ENCODE data around the gene TRIM63.
"Not testable (repeated sequence)": the region's sequence is repeated elsewhere in the genome, so short reads cannot be mapped to it uniquely, and the experiment has no call there.

Gene TRIM63

DNA sequence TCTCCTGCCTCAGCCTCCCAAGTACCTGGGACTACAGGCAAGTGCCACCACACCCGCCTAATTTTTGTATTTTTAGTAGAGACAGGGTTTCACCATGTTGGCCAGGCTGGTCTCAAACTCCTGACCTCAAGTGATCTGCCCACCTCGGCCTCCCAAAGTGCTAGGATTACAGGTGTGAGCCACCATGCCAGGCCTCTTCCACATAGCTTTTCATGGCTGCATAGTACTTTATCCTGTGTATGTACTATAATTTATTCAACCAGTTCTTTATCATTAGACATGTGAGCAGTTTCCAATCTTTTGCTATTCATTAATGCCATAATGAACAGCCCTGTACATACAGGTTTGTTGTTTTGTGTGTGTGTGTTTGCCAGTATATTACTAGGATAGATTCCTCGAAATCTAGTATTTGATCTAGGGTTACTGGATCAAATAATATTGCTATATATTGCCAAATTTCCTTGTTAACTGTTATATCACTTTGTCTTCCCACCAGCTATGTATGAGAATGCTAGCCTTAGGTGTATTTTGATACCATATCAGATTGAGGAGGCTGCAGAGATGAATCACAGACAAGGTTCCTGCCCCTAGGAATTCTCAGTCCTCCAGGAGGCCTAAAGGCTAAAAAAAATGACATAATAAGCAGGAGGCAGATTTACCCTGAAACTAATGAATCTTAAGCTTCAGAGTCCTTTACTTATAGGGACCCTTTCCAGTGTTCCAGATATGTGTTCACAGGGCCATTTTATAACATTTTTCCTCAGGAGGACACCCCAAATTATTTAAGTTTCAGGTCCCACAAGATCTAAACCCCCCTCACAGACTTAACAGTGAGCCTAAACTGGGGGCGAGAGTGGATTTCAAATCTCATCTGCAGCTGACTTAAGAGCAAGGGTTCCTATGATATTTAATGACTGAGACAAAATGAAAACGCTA lies 42.1 kb upstream of the TRIM63 start:
- no peak for DNase-seq (ENCODE audit: low read depth)
- TF ChIP-seq CTCF (conservative IDR thresholded peaks at IDR 0.05; ENCODE audit: low read depth, low read length): no peak
- no peak overlapping the region for H3K4me3 ChIP-seq (ENCODE audit: low read depth, low read length)

DNA sequence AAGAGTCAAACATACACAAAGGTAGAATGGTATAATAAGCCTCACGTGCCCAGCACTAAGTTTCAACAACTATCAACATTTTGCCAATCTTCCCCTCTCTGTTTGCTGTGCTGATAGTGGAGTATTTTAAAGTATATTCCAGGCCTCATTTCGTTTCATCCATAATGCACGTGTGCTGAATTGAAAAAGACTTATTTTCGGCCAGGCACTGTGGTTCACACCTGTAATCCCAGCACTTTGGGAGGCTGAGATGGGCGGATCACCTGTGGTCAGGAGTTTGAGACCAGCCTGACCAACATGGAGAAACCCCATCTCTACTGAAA lies 37.8 kb upstream of the TRIM63 start:
- DNase-seq (ENCODE audit: low read depth); H3K4me3 ChIP-seq (ENCODE audit: low read depth, low read length): not testable (repeated sequence)

DNA sequence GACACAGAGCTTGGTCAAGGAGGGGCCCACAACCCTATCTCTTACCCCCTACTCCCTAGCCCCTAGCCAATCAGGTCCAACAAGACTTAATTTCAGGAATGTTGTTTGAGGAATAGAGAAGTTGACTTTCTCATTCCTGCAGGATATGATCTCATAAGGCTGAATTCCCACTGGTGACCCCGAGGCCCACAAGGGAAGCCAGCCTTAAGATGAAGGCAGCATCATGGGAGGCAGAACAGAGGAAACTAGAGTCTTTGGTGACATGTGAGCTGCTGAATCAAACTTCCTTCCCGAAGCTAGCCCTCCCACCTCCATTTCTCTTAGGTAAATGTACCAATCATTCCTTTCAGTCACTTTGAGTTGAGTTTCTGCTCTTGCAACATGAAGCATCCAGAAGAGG lies 35.1 kb upstream of the TRIM63 start:
- no peak for TF ChIP-seq CTCF (conservative IDR thresholded peaks at IDR 0.05; ENCODE audit: low read depth, low read length)
- no peak overlapping the region for H3K4me3 ChIP-seq (ENCODE audit: low read depth, low read length)
- no peak for DNase-seq (ENCODE audit: low read depth)

- no peak for TF ChIP-seq CTCF (conservative IDR thresholded peaks at IDR 0.05; ENCODE audit: low read depth, low read length)
- no peak for DNase-seq (ENCODE audit: low read depth)
- H3K4me3 ChIP-seq (ENCODE audit: low read depth, low read length): no peak overlapping the region
Measured at GRCh38 chr1:26102119-26102518, 34.7 kb upstream of the TRIM63 start.

GRCh38 chr1:26100204-26100603 lies 32.8 kb upstream of the TRIM63 start:
- not testable (repeated sequence) for DNase-seq (ENCODE audit: low read depth); H3K4me3 ChIP-seq (ENCODE audit: low read depth, low read length)

DNA sequence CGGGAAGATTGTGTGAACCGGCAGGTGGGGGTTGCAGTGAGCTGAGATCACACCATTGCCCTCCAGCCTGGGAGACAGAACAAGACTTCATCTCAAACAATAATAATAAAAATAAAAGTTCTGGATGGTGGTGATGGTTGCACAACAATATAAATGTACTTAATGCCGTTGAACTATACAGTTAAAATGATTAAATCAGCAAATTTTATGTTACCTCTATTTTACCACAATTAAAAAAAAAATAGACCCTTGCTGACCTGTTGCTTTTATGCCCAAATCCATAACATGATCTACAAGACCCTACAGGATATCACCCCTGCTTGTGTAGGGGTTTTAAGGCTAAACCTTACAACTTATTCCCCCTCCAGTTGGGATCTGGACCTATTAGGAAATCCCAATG lies 32.4 kb upstream of the TRIM63 start:
- TF ChIP-seq CTCF (conservative IDR thresholded peaks at IDR 0.05; ENCODE audit: low read depth, low read length): no peak
- no peak for DNase-seq (ENCODE audit: low read depth)
- H3K4me3 ChIP-seq (ENCODE audit: low read depth, low read length): no peak overlapping the region

DNA sequence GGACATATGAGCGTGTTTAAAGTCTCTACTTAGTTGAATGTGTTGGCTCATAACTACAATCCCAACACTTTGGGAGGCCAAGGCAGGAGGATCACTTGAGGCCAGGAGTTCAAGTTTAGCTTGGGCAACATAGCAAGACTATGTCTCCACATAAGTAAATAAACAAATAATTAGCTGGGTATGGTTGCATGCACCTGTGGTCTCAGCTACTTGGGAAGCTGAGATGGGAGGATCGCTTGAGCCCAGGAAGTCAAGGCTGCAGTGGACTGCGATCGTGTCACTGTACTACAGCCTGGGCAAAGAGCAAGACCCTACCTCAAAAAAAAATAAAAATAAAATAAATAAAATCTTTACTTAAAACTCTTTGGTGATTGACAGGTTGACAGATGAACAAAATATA lies 31.2 kb upstream of the TRIM63 start:
- H3K4me3 ChIP-seq (ENCODE audit: low read depth, low read length): no peak overlapping the region
- TF ChIP-seq CTCF (conservative IDR thresholded peaks at IDR 0.05; ENCODE audit: low read depth, low read length): no peak
- DNase-seq (ENCODE audit: low read depth): no peak

- DNase-seq (ENCODE audit: low read depth): peak; percentile 58
- no peak overlapping the region for H3K4me3 ChIP-seq (ENCODE audit: low read depth, low read length)
- no peak for TF ChIP-seq CTCF (conservative IDR thresholded peaks at IDR 0.05; ENCODE audit: low read depth, low read length)
Measured at GRCh38 chr1:26097696-26098095, 30.3 kb upstream of the TRIM63 start.

All from choroid plexus epithelial cell (primary cell).